ENCODE data around the gene THYN1. TPM values are rescaled to one million over a fixed set of nuclear protein-coding genes. Genes with fewer than 3 reads are reported as not detected.
A peak's percentile ranks its signal among the peaks of the same experiment; 100 is the strongest.

THYN1 gene
- total RNA-seq, 1 experiment from 2014 or later, result 97.0 TPM

DNA sequence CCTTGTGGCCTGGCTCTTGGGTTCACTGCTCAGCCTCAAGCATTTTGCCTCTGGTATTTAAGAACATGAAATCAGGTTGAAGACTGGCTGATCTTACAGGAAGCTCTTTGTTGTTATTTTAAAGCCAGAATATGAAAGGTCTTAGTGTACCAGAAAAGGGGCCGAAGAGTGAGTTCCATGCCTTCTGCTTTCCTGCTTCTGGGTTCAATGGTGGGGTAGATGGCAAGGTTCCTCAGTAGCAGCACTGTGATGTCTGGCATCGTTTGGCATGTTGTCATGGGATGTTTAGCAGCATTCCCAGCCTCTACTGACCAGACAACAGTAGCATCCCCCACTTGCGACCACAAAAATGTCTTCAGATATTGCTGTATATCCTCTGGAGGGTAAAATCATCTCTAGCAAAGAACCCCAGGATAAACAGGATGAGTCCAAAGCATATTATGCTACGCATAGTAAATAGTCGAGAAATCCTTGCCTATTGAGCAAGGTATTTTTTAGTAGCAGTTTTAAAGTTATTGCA lies 26.3 kb downstream of the THYN1 start:
- Histone ChIP-seq H3K23me2 (ENCODE audit: insufficient read length, low read depth, low read length, poor library complexity, severe bottlenecking) (peaks cover 15% of the 10 kb centered on the region), H2BK120ac (ENCODE audit: low read depth, low read length, poor library complexity, severe bottlenecking) (no peak overlapping the region), H4K20me1 (ENCODE audit: control insufficient read depth, insufficient read depth, insufficient read length) (no peaks in the 10 kb centered on the region), H2BK15ac (ENCODE audit: low read depth, low read length) (no peak overlapping the region), H2AFZ (ENCODE audit: low read length) (no peak overlapping the region), H3K4me2 (ENCODE audit: insufficient read depth, insufficient read length, low read length) (no peak overlapping the region), H3K79me1 (ENCODE audit: insufficient read depth, low read depth, low read length, poor library complexity, severe bottlenecking) (no peaks in the 10 kb centered on the region), H3K4me1 (ENCODE audit: insufficient read depth, low read length) (no peaks in the 10 kb centered on the region), H3T11ph (ENCODE audit: low read length) (no peak overlapping the region), H3K56ac (ENCODE audit: insufficient read length, low read depth, low read length) (no peak overlapping the region), H3K9ac (ENCODE audit: extremely low read depth, insufficient read length, low read length) (no peak overlapping the region), H3K79me2 (ENCODE audit: insufficient read depth, low read length) (peaks cover 8% of the 10 kb centered on the region; the same call in 1 of the 2 replicates), H4K8ac (replicated peaks; ENCODE audit: insufficient read length, low read depth, low read length) (no peak overlapping the region), H2AK5ac (ENCODE audit: insufficient read length, low read length) (no peak overlapping the region), H2BK20ac (ENCODE audit: low read depth, low read length, poor library complexity, severe bottlenecking) (no peak overlapping the region), H3K14ac (ENCODE audit: insufficient read depth, low read length) (no peak overlapping the region), H2BK12ac (ENCODE audit: insufficient read length, low read depth, low read length) (no peak overlapping the region), H3K9me3 (ENCODE audit: control insufficient read depth, low read depth, low read length) (no peaks in the 10 kb centered on the region), H3K27ac (ENCODE audit: insufficient read length, low read depth, low read length) (no peak overlapping the region), H3K18ac (ENCODE audit: insufficient read length, low read depth, low read length) (no peak overlapping the region), H4K5ac (ENCODE audit: insufficient read length, low read depth, low read length) (no peak overlapping the region), H4K91ac (ENCODE audit: insufficient read length, low read depth, low read length) (no peak overlapping the region), H3K4ac (ENCODE audit: low read depth, low read length) (no peak overlapping the region), H2BK5ac (ENCODE audit: insufficient read length, low read length) (no peak overlapping the region), H3K27me3 (ENCODE audit: insufficient read depth, low read length) (no peaks in the 10 kb centered on the region), H3K23ac (ENCODE audit: insufficient read length, low read depth, low read length) (no peak overlapping the region)
- Mint-ChIP-seq H3K4me3 (peak overlapping the region in 1 of 2 experiments; percentile 7; a peak in 1 of 5 replicates), H3K4me1 (peaks cover 22 to 33% of the 10 kb centered on the region in 2 experiments), H3K36me3 (ENCODE audit: insufficient read depth in 1 of 3, low read depth in 3 of 3) (peaks cover 0 to 2% (median 0%) of the 10 kb centered on the region in 3 experiments; a peak in 2 of 7 replicates), H3K9me3 (no peaks in the 10 kb centered on the region), H3K27me3 (ENCODE audit: low read depth) (peaks cover 7% of the 10 kb centered on the region), H3K27ac (no peak overlapping the region)
- TF ChIP-seq, protein P1, sequence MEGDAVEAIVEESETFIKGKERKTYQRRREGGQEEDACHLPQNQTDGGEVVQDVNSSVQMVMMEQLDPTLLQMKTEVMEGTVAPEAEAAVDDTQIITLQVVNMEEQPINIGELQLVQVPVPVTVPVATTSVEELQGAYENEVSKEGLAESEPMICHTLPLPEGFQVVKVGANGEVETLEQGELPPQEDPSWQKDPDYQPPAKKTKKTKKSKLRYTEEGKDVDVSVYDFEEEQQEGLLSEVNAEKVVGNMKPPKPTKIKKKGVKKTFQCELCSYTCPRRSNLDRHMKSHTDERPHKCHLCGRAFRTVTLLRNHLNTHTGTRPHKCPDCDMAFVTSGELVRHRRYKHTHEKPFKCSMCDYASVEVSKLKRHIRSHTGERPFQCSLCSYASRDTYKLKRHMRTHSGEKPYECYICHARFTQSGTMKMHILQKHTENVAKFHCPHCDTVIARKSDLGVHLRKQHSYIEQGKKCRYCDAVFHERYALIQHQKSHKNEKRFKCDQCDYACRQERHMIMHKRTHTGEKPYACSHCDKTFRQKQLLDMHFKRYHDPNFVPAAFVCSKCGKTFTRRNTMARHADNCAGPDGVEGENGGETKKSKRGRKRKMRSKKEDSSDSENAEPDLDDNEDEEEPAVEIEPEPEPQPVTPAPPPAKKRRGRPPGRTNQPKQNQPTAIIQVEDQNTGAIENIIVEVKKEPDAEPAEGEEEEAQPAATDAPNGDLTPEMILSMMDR (conservative IDR thresholded peaks at IDR 0.05), result no peak
- WGBS (ENCODE audit: extremely low coverage, insufficient read length, low lambda C conversion rate), result no CpG with 5 or more reads among the region's 5 CpGs
- DNase-seq, result no peak

Data from H9 (cell line).